HG03342 (cell line): ENCODE measurements around the gene ZNF366.

ENCODE experiments used
- ATAC-seq: cut with Tn5 transposase; IDR thresholded peaks from one replicate; pipeline ENCODE4 v1.9.1; 2021; ENCODE audit warnings: mild to moderate bottlenecking, moderate library complexity; ENCODE audit not compliant: unreplicated experiment

Gene ZNF366

DNA sequence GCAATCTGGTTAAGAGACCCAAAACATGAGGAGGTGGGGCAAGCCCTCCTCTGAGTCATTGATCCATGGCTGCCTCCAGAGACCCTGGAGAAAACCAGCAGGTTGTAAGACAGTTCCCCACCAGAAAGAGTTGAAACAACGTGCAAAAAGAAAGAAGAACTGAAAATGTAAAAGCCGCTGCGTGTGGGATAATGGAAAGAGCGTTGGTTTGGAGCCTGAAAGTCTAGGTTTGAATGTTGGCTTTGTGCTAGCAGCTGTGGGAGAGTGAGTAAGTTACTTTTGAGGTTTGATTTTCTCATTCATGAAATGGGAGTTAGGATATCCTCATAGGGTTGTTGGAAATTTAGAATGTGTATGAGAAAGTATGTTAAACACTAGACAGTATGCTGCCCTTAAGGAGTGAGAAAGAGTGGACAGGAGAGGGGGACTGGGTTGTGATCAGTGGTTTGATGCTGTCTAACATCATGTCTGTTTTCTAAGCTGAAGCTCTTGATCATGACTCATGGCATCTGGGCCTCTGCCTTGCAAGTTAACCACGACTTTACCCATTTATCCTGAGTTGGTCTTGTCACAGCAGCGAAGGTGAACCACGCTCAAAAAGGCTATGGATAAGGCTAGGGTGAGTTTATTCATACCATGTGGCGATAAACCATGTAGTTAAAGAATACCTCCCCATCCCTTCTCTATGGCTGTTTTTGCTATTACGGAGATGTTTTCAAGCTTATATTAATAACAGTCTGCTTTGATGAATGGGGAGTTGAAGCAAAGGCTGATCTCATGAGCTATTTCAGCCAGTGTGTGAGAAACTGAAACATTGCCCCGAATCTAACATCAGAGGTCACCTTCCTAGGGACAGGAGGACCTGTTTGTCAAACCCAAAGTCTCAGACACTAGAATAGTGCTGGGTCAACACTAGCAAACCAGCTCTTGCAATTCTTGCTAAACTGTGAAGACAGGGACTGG, 41.3 kb downstream of the ZNF366 start:
- ATAC-seq, result peak; percentile 71

- ATAC-seq, result peak; percentile 31
These were observed 42.1 kb downstream of the ZNF366 start for GRCh38 chr5:72465066-72465465.

GRCh38 chr5:72464071-72464470, 43.1 kb downstream of the ZNF366 start:
- no peak for ATAC-seq

GRCh38 chr5:72463449-72464052, 43.7 kb downstream of the ZNF366 start:
- ATAC-seq, result no peak

DNA sequence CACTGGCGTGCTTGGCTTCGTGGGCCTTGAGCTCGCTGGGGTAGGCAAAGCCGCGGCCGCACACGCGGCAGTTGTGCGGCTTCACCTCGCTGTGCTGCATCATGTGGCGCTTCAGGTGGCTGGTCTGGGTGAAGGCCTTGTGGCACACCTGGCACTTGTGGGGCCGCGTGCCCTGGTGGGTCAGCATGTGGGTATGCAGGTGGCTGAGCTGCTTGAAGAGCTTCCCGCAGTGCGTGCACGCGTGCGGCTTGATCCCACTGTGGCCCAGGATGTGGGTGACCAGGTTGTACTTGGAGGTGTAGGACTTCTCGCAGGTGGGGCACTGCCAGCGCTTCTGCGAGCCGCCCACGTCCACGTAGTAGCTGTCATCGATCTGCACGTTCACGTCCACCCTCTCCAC, 46.8 kb downstream of the ZNF366 start:
- ATAC-seq, result no peak

DNA sequence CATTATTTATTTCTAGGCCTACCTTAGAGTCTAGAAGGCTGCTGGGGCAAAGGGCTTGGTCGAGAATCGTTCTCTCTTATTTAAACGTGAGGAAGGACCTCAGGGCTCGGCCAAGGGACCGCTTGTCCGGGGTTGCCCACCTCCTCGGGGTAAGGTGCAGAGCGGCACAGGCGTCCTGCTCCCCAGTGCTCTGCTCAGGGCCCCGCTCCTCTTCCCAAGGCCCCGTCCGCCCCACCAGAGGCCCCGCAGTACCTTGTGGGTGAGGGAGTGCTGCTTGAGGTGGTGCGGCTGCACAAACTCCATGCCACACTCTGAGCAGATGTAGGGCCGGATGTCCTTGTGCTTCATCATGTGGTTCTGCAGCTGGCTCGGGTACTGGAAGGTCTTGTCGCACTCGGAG, 47.3 kb downstream of the ZNF366 start:
- ATAC-seq, result no peak

- no peak for ATAC-seq
These were observed 48.0 kb downstream of the ZNF366 start for GRCh38 chr5:72459089-72459661.

- no peak for ATAC-seq
These were observed 48.8 kb downstream of the ZNF366 start for GRCh38 chr5:72458407-72458806.

DNA sequence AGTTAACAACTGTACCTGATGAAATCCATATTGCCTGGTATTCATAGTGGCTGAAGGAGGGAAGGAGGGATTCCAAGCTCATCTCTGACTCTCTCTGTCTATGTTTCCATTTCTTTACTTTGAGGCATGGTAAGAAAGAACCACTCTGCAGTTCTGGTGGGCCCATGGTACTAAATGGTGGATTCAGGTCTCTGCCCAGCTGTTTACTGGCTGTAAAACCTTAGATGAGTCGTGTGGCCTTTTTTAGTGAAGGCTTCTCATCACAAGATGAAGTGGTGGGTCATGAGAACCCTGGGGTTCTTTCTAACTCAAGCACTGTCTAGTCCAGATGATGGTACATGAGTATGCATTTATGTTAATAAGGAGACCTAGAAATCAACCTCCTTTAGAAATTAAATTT, 49.7 kb downstream of the ZNF366 start:
- no peak for ATAC-seq

GRCh38 chr5:72456391-72457074, 50.7 kb downstream of the ZNF366 start:
- no peak for ATAC-seq

- ATAC-seq, result no peak
These were observed 51.7 kb downstream of the ZNF366 start for GRCh38 chr5:72455476-72455875.

DNA sequence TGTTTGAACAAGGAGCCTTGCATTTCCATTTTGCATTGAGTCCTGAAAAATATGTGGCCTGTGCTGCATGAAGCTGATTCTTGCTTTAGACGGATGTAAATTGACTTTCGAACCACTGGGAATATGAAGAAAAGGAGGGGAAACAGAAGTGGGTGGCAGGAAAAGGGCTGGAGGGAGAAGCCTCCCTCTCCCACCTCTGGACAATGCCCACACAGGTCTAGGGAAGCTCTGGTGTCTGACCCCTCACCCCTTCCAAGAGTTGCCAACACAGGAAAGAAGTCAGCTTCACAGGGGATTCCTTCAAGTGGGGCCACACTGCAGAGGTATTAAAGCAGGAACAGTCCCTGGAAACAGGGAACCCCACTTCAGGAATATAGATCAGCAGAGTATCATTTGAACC, 52.2 kb downstream of the ZNF366 start:
- ATAC-seq, result no peak

- no peak for ATAC-seq
These were observed 53.9 kb downstream of the ZNF366 start for GRCh38 chr5:72453246-72453775.

DNA sequence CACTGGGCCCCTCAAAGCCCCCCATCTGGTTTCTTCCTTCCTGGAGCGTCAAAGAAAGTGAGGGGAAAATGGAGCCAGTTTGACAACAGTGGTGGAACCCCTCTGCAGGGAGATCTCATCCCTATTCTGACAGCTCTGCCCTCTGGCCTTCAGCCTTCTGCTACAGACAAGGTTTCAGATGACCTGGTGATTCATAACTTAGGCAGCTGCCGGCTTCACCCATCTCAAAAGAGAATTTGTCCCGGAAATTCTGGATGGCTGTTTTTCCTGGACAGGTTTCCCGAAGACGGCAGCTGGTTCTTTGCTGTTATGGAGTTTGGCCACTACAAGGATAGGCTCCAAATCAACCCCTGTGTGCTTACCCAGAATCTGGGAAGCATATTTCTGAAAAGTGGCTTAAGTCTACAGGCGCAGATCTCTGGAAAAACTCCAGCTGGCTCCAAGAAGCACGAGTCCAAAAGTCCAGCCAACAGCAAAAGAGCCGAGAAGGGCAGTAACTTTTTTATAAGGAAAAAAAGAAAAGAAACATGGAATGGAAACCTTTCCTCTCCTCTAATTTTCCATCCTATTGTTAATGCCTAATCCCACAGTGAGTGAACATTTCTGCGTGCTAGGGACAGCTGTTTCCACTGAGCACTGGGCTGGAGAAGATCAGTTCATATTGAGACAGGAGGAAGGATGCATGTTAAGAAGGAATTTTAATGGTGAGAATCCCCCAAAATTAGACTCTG, 54.5 kb downstream of the ZNF366 start:
- ATAC-seq, result no peak

DNA sequence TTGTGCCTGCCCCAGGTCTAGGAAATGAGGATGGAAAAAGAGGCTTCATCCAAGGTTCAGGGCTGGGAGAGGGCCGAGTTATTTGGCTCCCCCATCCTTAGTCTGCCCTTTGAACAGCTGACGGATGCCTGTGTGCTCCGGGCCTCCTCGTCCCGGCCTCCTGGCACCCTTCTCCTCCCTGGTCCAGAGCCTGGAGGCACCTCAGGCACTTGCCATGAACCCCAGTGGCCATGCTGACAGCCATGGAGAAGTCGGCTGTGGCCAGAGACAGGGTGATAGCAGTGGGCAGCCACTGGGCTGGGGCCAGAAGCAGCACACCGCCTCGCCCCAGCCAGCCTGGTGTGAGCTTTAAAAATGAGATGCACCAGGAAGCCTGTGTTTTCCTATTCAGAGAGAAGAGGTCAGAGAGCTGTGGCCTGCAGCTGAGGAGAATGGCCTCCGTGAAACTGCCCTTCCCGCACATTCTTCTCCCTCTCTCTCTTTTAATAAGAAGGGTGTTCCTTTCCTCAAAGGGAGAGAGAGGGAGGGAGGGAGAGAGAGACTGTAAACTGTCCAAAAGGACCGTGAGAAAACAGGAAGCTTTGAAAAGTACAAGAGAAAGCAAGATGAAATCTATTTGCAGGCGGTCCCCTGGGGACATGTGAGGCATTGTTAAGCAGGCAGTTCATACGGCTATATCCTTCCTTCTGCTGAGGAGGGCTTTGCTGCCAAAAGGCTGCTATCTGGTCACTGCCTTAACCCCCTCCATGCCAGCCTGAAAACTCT, 55.3 kb downstream of the ZNF366 start:
- peak; percentile 82 for ATAC-seq

- no peak for ATAC-seq
These were observed 58.8 kb downstream of the ZNF366 start for GRCh38 chr5:72448368-72448767.

- no peak for ATAC-seq
These were observed 59.5 kb downstream of the ZNF366 start for GRCh38 chr5:72447751-72448150.

- ATAC-seq, result no peak
These were observed 61.2 kb downstream of the ZNF366 start for GRCh38 chr5:72445969-72446368.

- no peak for ATAC-seq
These were observed 63.3 kb downstream of the ZNF366 start for GRCh38 chr5:72443883-72444282.
